Calu3 (cell line): ENCODE measurements around the gene DNAJC30. TPM values are rescaled to one million over a fixed set of nuclear protein-coding genes. Genes with fewer than 3 reads are reported as not detected.

Source experiments
- BruUV-seq: library from RNA; stranded (reverse); fragments of 400-500 nt; replicated peaks from 2 replicates; lab custom pipeline; 2021; lab: Mats Ljungman, UMichigan
- CTCF ChIA-PET: fragments of 300-600 bp; sonication (Branson Sonifier 250); formaldehyde crosslinking; loops from one replicate; lab custom pipeline; 2022; ENCODE audit warnings: antibody characterized with exemption; lab: Charles Lee
- DNase-seq: peaks from one replicate; pipeline ENCODE4 v3.0.0; 2022
- H3K27ac Mint-ChIP-seq: one replicate; pipeline ENCODE4 v1.8.0; 2022; ENCODE audit warnings: mixed read lengths; ENCODE audit not compliant: unreplicated experiment
- H3K27me3 Mint-ChIP-seq: one replicate; pipeline ENCODE4 v1.8.0; 2022; ENCODE audit warnings: mixed read lengths; ENCODE audit not compliant: unreplicated experiment
- H3K36me3 Mint-ChIP-seq: one replicate; pipeline ENCODE4 v1.8.0; 2022; ENCODE audit warnings: mild to moderate bottlenecking, moderate library complexity, mixed read lengths; ENCODE audit not compliant: insufficient read depth, unreplicated experiment
- H3K4me1 Mint-ChIP-seq: one replicate; pipeline ENCODE4 v1.8.0; 2022; ENCODE audit warnings: mild to moderate bottlenecking, low read depth, mixed read lengths; ENCODE audit not compliant: unreplicated experiment
- H3K4me3 Mint-ChIP-seq: one replicate; pipeline ENCODE4 v1.8.0; 2022; ENCODE audit warnings: mild to moderate bottlenecking, low read depth, moderate library complexity, mixed read lengths; ENCODE audit not compliant: unreplicated experiment
- H3K9me3 Mint-ChIP-seq: one replicate; pipeline ENCODE4 v1.8.0; 2022; ENCODE audit warnings: low read depth, mixed read lengths; ENCODE audit not compliant: unreplicated experiment
- intact Hi-C: fragments of 100-400 bp; cut with micrococcal nuclease; formaldehyde crosslinking; loops from one replicate; pipeline ENCODE4 v1.10.0; 2022; ENCODE audit not compliant: unreplicated experiment
- total RNA-seq: library from RNA; stranded (reverse); gene quantifications from 2 replicates; pipeline ENCODE4 v1.2.3, GENCODE V29; 2022
- TF ChIP-seq, protein P1 (sequence below): fragments of 200-600 bp; IDR thresholded peaks from one replicate; pipeline ENCODE4 v1.8.0; 2022; ENCODE audit warnings: antibody characterized with exemption; ENCODE audit not compliant: unreplicated experiment

The DNAJC30 gene
- total RNA-seq, 1 experiment from 2014 or later = 10.5 TPM

- no peak for DNase-seq
- Mint-ChIP-seq H3K4me1 (no peaks in the 10 kb centered on the region), H3K4me3 (no peak overlapping the region), H3K9me3 (no peaks in the 10 kb centered on the region), H3K27ac (no peak overlapping the region), H3K27me3 (no peaks in the 10 kb centered on the region), H3K36me3 (peaks cover 63% of the 10 kb centered on the region)
- TF ChIP-seq, protein P1, sequence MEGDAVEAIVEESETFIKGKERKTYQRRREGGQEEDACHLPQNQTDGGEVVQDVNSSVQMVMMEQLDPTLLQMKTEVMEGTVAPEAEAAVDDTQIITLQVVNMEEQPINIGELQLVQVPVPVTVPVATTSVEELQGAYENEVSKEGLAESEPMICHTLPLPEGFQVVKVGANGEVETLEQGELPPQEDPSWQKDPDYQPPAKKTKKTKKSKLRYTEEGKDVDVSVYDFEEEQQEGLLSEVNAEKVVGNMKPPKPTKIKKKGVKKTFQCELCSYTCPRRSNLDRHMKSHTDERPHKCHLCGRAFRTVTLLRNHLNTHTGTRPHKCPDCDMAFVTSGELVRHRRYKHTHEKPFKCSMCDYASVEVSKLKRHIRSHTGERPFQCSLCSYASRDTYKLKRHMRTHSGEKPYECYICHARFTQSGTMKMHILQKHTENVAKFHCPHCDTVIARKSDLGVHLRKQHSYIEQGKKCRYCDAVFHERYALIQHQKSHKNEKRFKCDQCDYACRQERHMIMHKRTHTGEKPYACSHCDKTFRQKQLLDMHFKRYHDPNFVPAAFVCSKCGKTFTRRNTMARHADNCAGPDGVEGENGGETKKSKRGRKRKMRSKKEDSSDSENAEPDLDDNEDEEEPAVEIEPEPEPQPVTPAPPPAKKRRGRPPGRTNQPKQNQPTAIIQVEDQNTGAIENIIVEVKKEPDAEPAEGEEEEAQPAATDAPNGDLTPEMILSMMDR = no peak
- no TSS peak for BruUV-seq
- CTCF ChIA-PET = no interaction called here
- intact Hi-C loops = no loop called here
These were observed 15.2 kb upstream of the DNAJC30 start for GRCh38 chr7:73698410-73698809.

DNA sequence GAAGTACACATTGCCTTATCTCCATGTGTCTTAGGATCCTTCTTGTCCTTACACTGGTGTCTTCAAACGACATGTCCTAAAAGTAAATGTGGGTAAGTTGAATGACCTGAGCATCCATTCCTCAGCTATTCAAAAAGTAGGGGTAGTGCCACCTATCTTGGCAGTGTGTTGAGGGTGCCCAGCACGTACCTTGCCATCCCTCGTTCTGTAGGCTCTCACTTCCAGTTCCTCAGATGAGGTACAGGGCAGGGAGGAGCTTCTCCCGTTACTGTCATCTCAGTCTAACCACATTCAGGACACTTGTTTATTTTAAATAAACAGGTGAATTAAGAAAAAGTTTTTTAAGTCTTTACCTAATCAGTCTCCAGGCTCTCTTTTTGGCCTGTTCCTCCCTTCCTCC is 13.1 kb upstream of the DNAJC30 start:
- H3K27ac Mint-ChIP-seq = no peak overlapping the region
- H3K4me3 Mint-ChIP-seq = no peak overlapping the region
- BruUV-seq = no TSS peak
- H3K9me3 Mint-ChIP-seq = no peaks in the 10 kb centered on the region
- H3K4me1 Mint-ChIP-seq = no peaks in the 10 kb centered on the region
- intact Hi-C loops = no loop called here
- peaks cover 51% of the 10 kb centered on the region for H3K36me3 Mint-ChIP-seq
- no peak for DNase-seq
- CTCF ChIA-PET = interaction anchor here (0.5 kb wide), 1 partner anchor 26 kb away, joined by 3 read pairs; no protein-coding TSS in a partner anchor
- no peaks in the 10 kb centered on the region for H3K27me3 Mint-ChIP-seq
- TF ChIP-seq, protein P1 = no peak

DNA sequence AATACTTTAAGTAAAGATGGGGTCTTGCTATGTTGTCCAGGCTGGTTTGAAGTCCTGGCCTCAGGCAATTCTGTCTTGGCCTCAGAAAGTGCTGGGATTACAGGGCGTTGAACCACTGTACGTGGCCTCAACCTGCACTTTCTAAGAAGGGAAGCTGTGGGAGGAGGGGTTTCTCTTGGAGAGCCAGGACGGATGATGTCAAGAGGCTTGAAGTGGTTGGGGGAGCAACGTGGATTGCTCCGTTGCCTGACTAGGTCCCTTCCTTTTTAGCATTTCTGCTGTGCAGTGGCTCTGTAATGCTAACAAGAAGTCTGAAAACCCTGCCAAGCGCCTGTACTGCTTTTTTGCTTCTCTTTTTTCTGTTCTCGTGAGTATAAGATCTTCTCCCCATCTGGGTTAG is 7.4 kb upstream of the DNAJC30 start:
- Mint-ChIP-seq H3K4me1 (no peaks in the 10 kb centered on the region), H3K27ac (no peak overlapping the region), H3K27me3 (no peaks in the 10 kb centered on the region), H3K4me3 (no peak overlapping the region), H3K9me3 (no peaks in the 10 kb centered on the region), H3K36me3 (peaks cover 36% of the 10 kb centered on the region)
- intact Hi-C loops = no loop called here
- BruUV-seq = no TSS peak
- TF ChIP-seq, protein P1 = no peak
- DNase-seq = no peak
- CTCF ChIA-PET = no interaction called here

DNA sequence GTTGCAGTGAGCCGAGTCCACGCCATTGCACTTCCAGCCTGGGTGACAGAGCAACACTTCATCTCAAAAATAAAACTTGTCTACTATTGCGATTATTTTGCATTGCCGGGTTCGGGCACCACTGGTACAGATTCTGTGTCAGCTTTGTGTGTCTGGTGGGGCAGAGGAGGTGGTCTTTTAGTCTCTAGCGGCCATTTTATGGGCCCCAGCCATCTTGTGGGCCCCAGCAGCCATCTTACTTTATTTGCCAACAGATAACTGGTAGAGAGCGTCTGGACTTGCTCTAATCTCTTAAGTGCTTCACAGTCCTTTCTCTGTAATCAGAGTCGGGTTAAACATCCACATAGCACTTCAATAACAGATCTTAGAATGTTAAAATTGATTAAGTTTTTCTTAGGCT is 5.0 kb upstream of the DNAJC30 start:
- Mint-ChIP-seq H3K9me3 (no peaks in the 10 kb centered on the region), H3K27me3 (no peaks in the 10 kb centered on the region), H3K4me1 (no peaks in the 10 kb centered on the region), H3K36me3 (peaks cover 43% of the 10 kb centered on the region), H3K27ac (no peak overlapping the region), H3K4me3 (no peak overlapping the region)
- intact Hi-C loops = no loop called here
- TF ChIP-seq, protein P1 = no peak
- no TSS peak for BruUV-seq
- DNase-seq = no peak
- CTCF ChIA-PET = no interaction called here
